Activated CD8-positive, alpha-beta T cell treated with anti-CD3 and anti-CD28 coated beads for 36 hours (primary cell): ENCODE data around the gene TNFAIP3. TPM values are rescaled to one million over a fixed set of nuclear protein-coding genes. Genes with fewer than 3 reads are reported as not detected.

Experiments used
- ATAC-seq: fragments of 200-7000 bp; cut with Tn5 transposase; one replicate; pipeline ENCODE4 v1.10.0; 2021; ENCODE audit warnings: mild to moderate bottlenecking, moderate library complexity
- CTCF ChIA-PET: fragments of 350-600 bp; sonication (Branson Sonifier 250); formaldehyde crosslinking; loops from one replicate; lab custom pipeline; 2021; ENCODE audit warnings: antibody characterized with exemption; lab: Charles Lee
- POLR2A ChIA-PET: fragments of 350-600 bp; sonication (Branson Sonifier 250); formaldehyde crosslinking; loops from one replicate; lab custom pipeline; 2021; ENCODE audit warnings: antibody characterized with exemption; lab: Charles Lee
- DNase-seq: peaks from one replicate; pipeline ENCODE4 v3.0.0-alpha.2; 2020
- H3K27ac Mint-ChIP-seq: one replicate; pipeline ENCODE4 v1.8.0; 2021; ENCODE audit warnings: mild to moderate bottlenecking, mixed read lengths
- H3K27me3 Mint-ChIP-seq: one replicate; pipeline ENCODE4 v1.8.0; 2021; ENCODE audit warnings: mixed read lengths
- H3K36me3 Mint-ChIP-seq: one replicate; pipeline ENCODE4 v1.8.0; 2021; ENCODE audit warnings: low read depth, mixed read lengths
- H3K4me1 Mint-ChIP-seq: one replicate; pipeline ENCODE4 v1.8.0; 2021; ENCODE audit warnings: low read depth, mixed read lengths
- H3K4me3 Mint-ChIP-seq: one replicate; pipeline ENCODE4 v1.8.0; 2021; ENCODE audit warnings: mild to moderate bottlenecking, moderate library complexity, mixed read lengths
- H3K9me3 Mint-ChIP-seq: one replicate; pipeline ENCODE4 v1.8.0; 2021; ENCODE audit warnings: mixed read lengths
- CTCF ChIP-seq: fragments of 200-600 bp; IDR thresholded peaks from one replicate; pipeline ENCODE4 v1.8.0; 2022; ENCODE audit warnings: antibody characterized with exemption, mild to moderate bottlenecking
- intact Hi-C: fragments of 100-400 bp; cut with micrococcal nuclease; formaldehyde crosslinking; loops from one replicate; pipeline ENCODE4 v1.10.0; 2022
- total RNA-seq, 2 experiments: library from RNA; stranded (reverse); gene quantifications; one replicate each; pipeline ENCODE4 v1.2.3, GENCODE V29; 2021

The TNFAIP3 gene
- total RNA-seq, 2 experiments from 2014 or later = 399 to 402 TPM

GRCh38 chr6:137864812-137865508 is 2.1 kb upstream of the TNFAIP3 start:
- intact Hi-C loops = no loop called here
- Mint-ChIP-seq H3K9me3 (peaks cover 2% of the 10 kb centered on the region), H3K4me1 (peaks cover 44% of the 10 kb centered on the region), H3K27me3 (no peaks in the 10 kb centered on the region), H3K4me3 (peak overlapping the region; percentile 98), H3K36me3 (peaks cover 46% of the 10 kb centered on the region), H3K27ac (peak overlapping the region; percentile 99)
- TF ChIP-seq CTCF = no peak
- ChIA-PET CTCF (interaction anchor here (1.0 to 11.1 kb wide), 7 partner anchors 44 to 156 kb away, joined by 3 to 360 read pairs (median 43); no protein-coding TSS in a partner anchor), POLR2A (interaction anchor here (0.6 to 7.0 kb wide), 2 partner anchors 156 to 1154 kb away, joined by 3 to 44 read pairs; no protein-coding TSS in a partner anchor)
- ATAC-seq = no peak
- no peak for DNase-seq

- no peak for TF ChIP-seq CTCF
- intact Hi-C loops = loop anchor here (1.0 kb wide), 1 partner anchor 38 kb away; no protein-coding TSS in a partner anchor
- CTCF ChIA-PET = interaction anchor here (0.9 to 11.1 kb wide), 28 partner anchors 11 to 169 kb away, joined by 3 to 360 read pairs (median 8); no protein-coding TSS in a partner anchor
- Mint-ChIP-seq H3K27ac (peak overlapping the region; percentile 99), H3K36me3 (peaks cover 60% of the 10 kb centered on the region), H3K4me1 (peaks cover 43% of the 10 kb centered on the region), H3K27me3 (no peaks in the 10 kb centered on the region), H3K4me3 (peak overlapping the region; percentile 98), H3K9me3 (peaks cover 2% of the 10 kb centered on the region)
- POLR2A ChIA-PET = interaction anchor here (0.6 to 7.0 kb wide), 28 partner anchors 11 to 185 kb away, joined by 3 to 44 read pairs (median 5); no protein-coding TSS in a partner anchor
- ATAC-seq (peak; percentile 18), DNase-seq (peak; percentile 92)
Observed at GRCh38 chr6:137866200-137866913, 702 bp upstream of the TNFAIP3 start.

GRCh38 chr6:137867685-137868509 is 838 bp downstream of the TNFAIP3 start:
- POLR2A ChIA-PET = interaction anchor here (0.6 to 7.0 kb wide), 36 partner anchors 9 to 187 kb away, joined by 3 to 44 read pairs (median 5); no protein-coding TSS in a partner anchor
- CTCF ChIA-PET = interaction anchor here (0.6 to 11.1 kb wide), 39 partner anchors 9 to 170 kb away, joined by 3 to 360 read pairs (median 6); no protein-coding TSS in a partner anchor
- peaks cover 2% of the 10 kb centered on the region for H3K9me3 Mint-ChIP-seq
- peak overlapping the region; percentile 98 for H3K4me3 Mint-ChIP-seq
- DNase-seq (peak; percentile 69), ATAC-seq (peak; percentile 1)
- H3K27ac Mint-ChIP-seq = peak overlapping the region; percentile 95
- no peak for TF ChIP-seq CTCF
- H3K4me1 Mint-ChIP-seq = peaks cover 34% of the 10 kb centered on the region
- intact Hi-C loops = no loop called here
- H3K36me3 Mint-ChIP-seq = peaks cover 69% of the 10 kb centered on the region
- no peaks in the 10 kb centered on the region for H3K27me3 Mint-ChIP-seq

GRCh38 chr6:137868721-137869548 is 1.9 kb downstream of the TNFAIP3 start:
- no peak for DNase-seq
- CTCF ChIA-PET = interaction anchor here (1.2 to 11.1 kb wide), 23 partner anchors 8 to 171 kb away, joined by 3 to 360 read pairs (median 30); no protein-coding TSS in a partner anchor
- peak overlapping the region; percentile 95 for H3K27ac Mint-ChIP-seq
- H3K4me3 Mint-ChIP-seq = peak overlapping the region; percentile 98
- peaks cover 33% of the 10 kb centered on the region for H3K4me1 Mint-ChIP-seq
- H3K27me3 Mint-ChIP-seq = no peaks in the 10 kb centered on the region
- no peak for TF ChIP-seq CTCF
- intact Hi-C loops = no loop called here
- no peak for ATAC-seq
- POLR2A ChIA-PET = interaction anchor here (0.8 to 7.0 kb wide), 16 partner anchors 8 to 170 kb away, joined by 3 to 44 read pairs (median 8); no protein-coding TSS in a partner anchor
- peaks cover 77% of the 10 kb centered on the region for H3K36me3 Mint-ChIP-seq
- peaks cover 2% of the 10 kb centered on the region for H3K9me3 Mint-ChIP-seq
